HEK293 (cell line): ENCODE measurements around the gene C1orf35.
A peak's percentile ranks its signal among the peaks of the same experiment; 100 is the strongest.

ENCODE experiments used
- CTCF ChIA-PET: fragments of 350-600 bp; formaldehyde crosslinking; extraction: SDS; loops from one replicate; lab custom pipeline; 2021; ENCODE audit warnings: antibody characterized with exemption; lab: Yijun Ruan, JAX
- POLR2A ChIA-PET: fragments of 300-600 bp; formaldehyde crosslinking; extraction: SDS; loops from one replicate; lab custom pipeline; 2020; ENCODE audit warnings: antibody characterized with exemption, inconsistent platforms; lab: Yijun Ruan, JAX
- H3K27ac ChIP-seq: fragments of 200-500 bp; sonication (Bioruptor generic); 2 replicates; pipeline ENCODE4 v1.5.1; 2014; ENCODE audit warnings: low read depth, low read length, control low read depth, inconsistent platforms; ENCODE audit errors: extremely low read depth
- H3K36me3 ChIP-seq, 2 experiments: fragments of 200-500 bp in 1 of 2; sonication (Bioruptor generic) in 1 of 2; 1 replicate in 1 of 2; 2 replicates in 1 of 2; pipeline ENCODE4 v1.5.1; 2014 to 2017; ENCODE audit warnings: inconsistent platforms in 2 of 2, low read length in 2 of 2; ENCODE audit not compliant: control insufficient read depth in 2 of 2, insufficient read depth in 1 of 2
- H3K4me1 ChIP-seq: fragments of 200-500 bp; sonication (Bioruptor generic); 2 replicates; pipeline ENCODE4 v1.5.1; 2014; ENCODE audit warnings: mild to moderate bottlenecking, low read length, inconsistent platforms; ENCODE audit not compliant: control insufficient read depth, insufficient read depth
- H3K4me3 ChIP-seq: 2 replicates; pipeline ENCODE4 v1.5.1; 2011; ENCODE audit warnings: low read depth, mild to moderate bottlenecking, control low read depth, low read length, moderate library complexity
- H3K9me3 ChIP-seq: fragments of 200-500 bp; sonication (Bioruptor generic); 2 replicates; pipeline ENCODE4 v1.5.1; 2014; ENCODE audit warnings: low read depth, low read length, inconsistent platforms; ENCODE audit not compliant: control insufficient read depth, insufficient read depth
- GLIS1 ChIP-seq: fragments of 450-650 bp; formaldehyde crosslinking; IDR thresholded peaks from 2 replicates; pipeline ENCODE4 v1.5.1; 2016; ENCODE audit warnings: missing biosample characterization, missing genetic modification characterization
- KLF1 ChIP-seq: fragments of 450-650 bp; formaldehyde crosslinking; IDR thresholded peaks from 2 replicates; pipeline ENCODE4 v1.5.1; 2016; ENCODE audit warnings: missing biosample characterization, missing genetic modification characterization
- KLF8 ChIP-seq: fragments of 450-650 bp; formaldehyde crosslinking; IDR thresholded peaks from 2 replicates; pipeline ENCODE4 v1.5.1; 2016; ENCODE audit warnings: missing biosample characterization, missing genetic modification characterization
- SP2 ChIP-seq: fragments of 450-650 bp; formaldehyde crosslinking; IDR thresholded peaks from 2 replicates; pipeline ENCODE4 v1.5.1; 2016; ENCODE audit warnings: missing biosample characterization, missing genetic modification characterization
- YY1 ChIP-seq: fragments of 450-650 bp; formaldehyde crosslinking; IDR thresholded peaks from 2 replicates; pipeline ENCODE4 v1.5.1; 2018; ENCODE audit warnings: missing biosample characterization, missing genetic modification characterization
- ZBTB17 ChIP-seq: fragments of 450-650 bp; formaldehyde crosslinking; IDR thresholded peaks from 2 replicates; pipeline ENCODE4 v1.5.1; 2016; ENCODE audit warnings: missing biosample characterization, missing genetic modification characterization
- ZBTB48 ChIP-seq: fragments of 450-650 bp; formaldehyde crosslinking; IDR thresholded peaks from 2 replicates; pipeline ENCODE4 v1.5.1; 2016; ENCODE audit warnings: missing biosample characterization, missing genetic modification characterization
- ZNF302 ChIP-seq: fragments of 450-650 bp; formaldehyde crosslinking; IDR thresholded peaks from 2 replicates; pipeline ENCODE4 v1.5.1; 2016; ENCODE audit warnings: missing biosample characterization, missing genetic modification characterization, low read depth
- ZNF341 ChIP-seq: fragments of 450-650 bp; formaldehyde crosslinking; IDR thresholded peaks from 2 replicates; pipeline ENCODE4; 2016; ENCODE audit warnings: low read depth, missing biosample characterization, missing genetic modification characterization
- ZNF391 ChIP-seq: fragments of 450-650 bp; formaldehyde crosslinking; IDR thresholded peaks from 2 replicates; pipeline ENCODE4 v1.5.1; 2016; ENCODE audit warnings: low read depth, missing biosample characterization, missing genetic modification characterization, borderline replicate concordance
- ZNF501 ChIP-seq: fragments of 450-650 bp; formaldehyde crosslinking; IDR thresholded peaks from 2 replicates; pipeline ENCODE4 v1.5.1; 2016; ENCODE audit warnings: missing biosample characterization, missing genetic modification characterization
- ZNF660 ChIP-seq: fragments of 450-650 bp; IDR thresholded peaks from 2 replicates; pipeline ENCODE4 v1.5.1; 2018; ENCODE audit warnings: missing biosample characterization, mild to moderate bottlenecking, missing genetic modification characterization
- ZNF677 ChIP-seq: fragments of 450-650 bp; IDR thresholded peaks from 2 replicates; pipeline ENCODE4 v1.5.0; 2018; ENCODE audit warnings: missing biosample characterization, mild to moderate bottlenecking, missing genetic modification characterization, moderate library complexity
- ZSCAN23 ChIP-seq: fragments of 450-650 bp; formaldehyde crosslinking; IDR thresholded peaks from 2 replicates; pipeline ENCODE4 v1.5.1; 2016; ENCODE audit warnings: missing biosample characterization, missing genetic modification characterization
- ZSCAN4 ChIP-seq: fragments of 450-650 bp; formaldehyde crosslinking; IDR thresholded peaks from 2 replicates; pipeline ENCODE4 v1.5.1; 2017; ENCODE audit warnings: missing biosample characterization, missing genetic modification characterization
- TF ChIP-seq, protein P1 (sequence below): fragments of 450-650 bp; formaldehyde crosslinking; IDR thresholded peaks from 2 replicates; pipeline ENCODE4 v1.5.1; 2016; ENCODE audit warnings: missing biosample characterization, missing genetic modification characterization
- TF ChIP-seq, protein P2 (sequence below): fragments of 450-650 bp; formaldehyde crosslinking; IDR thresholded peaks from 2 replicates; pipeline ENCODE4 v1.5.1; 2016; ENCODE audit warnings: missing biosample characterization, missing genetic modification characterization
- TF ChIP-seq, protein P3 (sequence below): fragments of 450-650 bp; formaldehyde crosslinking; IDR thresholded peaks from 2 replicates; pipeline ENCODE4 v1.5.1; 2016; ENCODE audit warnings: missing biosample characterization, missing genetic modification characterization
- TF ChIP-seq, protein P4 (sequence below): fragments of 450-650 bp; formaldehyde crosslinking; IDR thresholded peaks from 2 replicates; pipeline ENCODE4 v1.5.1; 2016; ENCODE audit warnings: missing biosample characterization, missing genetic modification characterization
- TF ChIP-seq, protein P5 (sequence below): fragments of 450-650 bp; formaldehyde crosslinking; IDR thresholded peaks from 2 replicates; pipeline ENCODE4 v1.5.1; 2016; ENCODE audit warnings: missing biosample characterization, missing genetic modification characterization

Gene C1orf35

GRCh38 chr1:228151180-228151925 lies 48.2 kb upstream of the C1orf35 start (continued):
- TF ChIP-seq ZNF660 (tag by site-specific recombination) (no peak), ZSCAN4 (tag by site-specific recombination) (no peak), ZNF341 (tag by site-specific recombination) (peak; percentile 59; the same call in 1 of the 2 replicates), YY1 (no peak), ZBTB17 (tag by site-specific recombination) (no peak)
- TF ChIP-seq, protein P1, sequence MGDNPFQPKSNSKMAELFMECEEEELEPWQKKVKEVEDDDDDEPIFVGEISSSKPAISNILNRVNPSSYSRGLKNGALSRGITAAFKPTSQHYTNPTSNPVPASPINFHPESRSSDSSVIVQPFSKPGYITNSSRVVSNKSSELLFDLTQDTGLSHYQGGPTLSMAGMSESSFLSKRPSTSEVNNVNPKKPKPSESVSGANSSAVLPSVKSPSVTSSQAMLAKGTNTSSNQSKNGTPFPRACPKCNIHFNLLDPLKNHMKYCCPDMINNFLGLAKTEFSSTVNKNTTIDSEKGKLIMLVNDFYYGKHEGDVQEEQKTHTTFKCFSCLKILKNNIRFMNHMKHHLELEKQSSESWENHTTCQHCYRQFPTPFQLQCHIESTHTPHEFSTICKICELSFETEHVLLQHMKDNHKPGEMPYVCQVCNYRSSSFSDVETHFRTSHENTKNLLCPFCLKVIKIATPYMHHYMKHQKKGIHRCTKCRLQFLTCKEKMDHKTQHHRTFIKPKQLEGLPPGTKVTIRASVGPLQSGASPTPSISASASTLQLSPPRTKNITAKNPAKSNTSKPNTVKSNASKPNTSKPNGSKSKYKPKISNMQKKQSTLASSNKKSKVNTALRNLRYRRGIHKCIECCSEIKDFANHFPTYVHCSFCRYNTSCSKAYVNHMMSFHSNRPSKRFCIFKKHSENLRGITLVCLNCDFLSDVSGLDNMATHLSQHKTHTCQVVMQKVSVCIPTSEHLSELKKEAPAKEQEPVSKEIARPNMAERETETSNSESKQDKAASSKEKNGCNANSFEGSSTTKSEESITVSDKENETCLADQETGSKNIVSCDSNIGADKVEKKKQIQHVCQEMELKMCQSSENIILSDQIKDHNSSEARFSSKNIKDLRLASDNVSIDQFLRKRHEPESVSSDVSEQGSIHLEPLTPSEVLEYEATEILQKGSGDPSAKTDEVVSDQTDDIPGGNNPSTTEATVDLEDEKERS: no peak
- TF ChIP-seq, protein P2, sequence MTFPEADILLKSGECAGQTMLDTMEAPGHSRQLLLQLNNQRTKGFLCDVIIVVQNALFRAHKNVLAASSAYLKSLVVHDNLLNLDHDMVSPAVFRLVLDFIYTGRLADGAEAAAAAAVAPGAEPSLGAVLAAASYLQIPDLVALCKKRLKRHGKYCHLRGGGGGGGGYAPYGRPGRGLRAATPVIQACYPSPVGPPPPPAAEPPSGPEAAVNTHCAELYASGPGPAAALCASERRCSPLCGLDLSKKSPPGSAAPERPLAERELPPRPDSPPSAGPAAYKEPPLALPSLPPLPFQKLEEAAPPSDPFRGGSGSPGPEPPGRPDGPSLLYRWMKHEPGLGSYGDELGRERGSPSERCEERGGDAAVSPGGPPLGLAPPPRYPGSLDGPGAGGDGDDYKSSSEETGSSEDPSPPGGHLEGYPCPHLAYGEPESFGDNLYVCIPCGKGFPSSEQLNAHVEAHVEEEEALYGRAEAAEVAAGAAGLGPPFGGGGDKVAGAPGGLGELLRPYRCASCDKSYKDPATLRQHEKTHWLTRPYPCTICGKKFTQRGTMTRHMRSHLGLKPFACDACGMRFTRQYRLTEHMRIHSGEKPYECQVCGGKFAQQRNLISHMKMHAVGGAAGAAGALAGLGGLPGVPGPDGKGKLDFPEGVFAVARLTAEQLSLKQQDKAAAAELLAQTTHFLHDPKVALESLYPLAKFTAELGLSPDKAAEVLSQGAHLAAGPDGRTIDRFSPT: peak; percentile 36; the same call in 1 of the 2 replicates

- peaks cover 0 to 34% of the 10 kb centered on the region in 2 experiments; a peak in 1 of 3 replicates for H3K36me3 ChIP-seq
- ChIA-PET CTCF (interaction anchor here (1.2 to 2.7 kb wide), 2 partner anchors 15 to 151 kb away, joined by 3 to 14 read pairs; partner anchors contain the start of gene IBA57), POLR2A (interaction anchor here (1.8 to 9.6 kb wide), 2 partner anchors 10 to 13 kb away, joined by 8 to 82 read pairs; partner anchors contain the start of genes GUK1 and IBA57)
- H3K9me3 ChIP-seq: no peaks in the 10 kb centered on the region
- no peak overlapping the region for H3K27ac ChIP-seq
- H3K4me3 ChIP-seq: no peak overlapping the region
- H3K4me1 ChIP-seq: peaks cover 3% of the 10 kb centered on the region; the same call in 1 of the 2 replicates
- TF ChIP-seq, protein P3, sequence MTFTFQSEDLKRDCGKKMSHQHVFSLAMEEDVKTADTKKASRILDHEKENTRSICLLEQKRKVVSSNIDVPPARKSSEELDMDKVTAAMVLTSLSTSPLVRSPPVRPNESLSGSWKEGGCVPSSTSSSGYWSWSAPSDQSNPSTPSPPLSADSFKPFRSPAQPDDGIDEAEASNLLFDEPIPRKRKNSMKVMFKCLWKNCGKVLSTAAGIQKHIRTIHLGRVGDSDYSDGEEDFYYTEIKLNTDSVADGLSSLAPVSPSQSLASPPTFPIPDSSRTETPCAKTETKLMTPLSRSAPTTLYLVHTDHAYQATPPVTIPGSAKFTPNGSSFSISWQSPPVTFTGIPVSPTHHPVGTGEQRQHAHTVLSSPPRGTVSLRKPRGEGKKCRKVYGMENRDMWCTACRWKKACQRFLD (tag by site-specific recombination): no peak
- TF ChIP-seq ZNF677 (tag by site-specific recombination) (no peak), ZNF302 (no peak), KLF8 (peak; percentile 62; the same call in 1 of the 2 replicates), ZNF341 (tag by site-specific recombination) (peak; percentile 45; the same call in 1 of the 2 replicates), ZNF391 (tag by site-specific recombination) (no peak), GLIS1 (tag by site-specific recombination) (peak; percentile 92), KLF1 (peak; percentile 100), ZBTB48 (peak; percentile 59; the same call in 1 of the 2 replicates), ZNF501 (tag by site-specific recombination) (no peak), ZSCAN23 (tag by site-specific recombination) (no peak), SP2 (tag by site-specific recombination) (peak; percentile 15; the same call in 1 of the 2 replicates)
- TF ChIP-seq, protein P4, sequence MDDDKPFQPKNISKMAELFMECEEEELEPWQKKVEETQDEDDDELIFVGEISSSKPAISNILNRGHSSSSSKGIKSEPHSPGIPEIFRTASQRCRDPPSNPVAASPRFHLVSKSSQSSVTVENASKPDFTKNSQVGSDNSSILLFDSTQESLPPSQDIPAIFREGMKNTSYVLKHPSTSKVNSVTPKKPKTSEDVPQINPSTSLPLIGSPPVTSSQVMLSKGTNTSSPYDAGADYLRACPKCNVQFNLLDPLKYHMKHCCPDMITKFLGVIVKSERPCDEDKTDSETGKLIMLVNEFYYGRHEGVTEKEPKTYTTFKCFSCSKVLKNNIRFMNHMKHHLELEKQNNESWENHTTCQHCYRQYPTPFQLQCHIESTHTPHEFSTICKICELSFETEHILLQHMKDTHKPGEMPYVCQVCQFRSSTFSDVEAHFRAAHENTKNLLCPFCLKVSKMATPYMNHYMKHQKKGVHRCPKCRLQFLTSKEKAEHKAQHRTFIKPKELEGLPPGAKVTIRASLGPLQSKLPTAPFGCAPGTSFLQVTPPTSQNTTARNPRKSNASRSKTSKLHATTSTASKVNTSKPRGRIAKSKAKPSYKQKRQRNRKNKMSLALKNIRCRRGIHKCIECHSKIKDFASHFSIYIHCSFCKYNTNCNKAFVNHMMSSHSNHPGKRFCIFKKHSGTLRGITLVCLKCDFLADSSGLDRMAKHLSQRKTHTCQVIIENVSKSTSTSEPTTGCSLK (tag by site-specific recombination): no peak
- TF ChIP-seq, protein P5, sequence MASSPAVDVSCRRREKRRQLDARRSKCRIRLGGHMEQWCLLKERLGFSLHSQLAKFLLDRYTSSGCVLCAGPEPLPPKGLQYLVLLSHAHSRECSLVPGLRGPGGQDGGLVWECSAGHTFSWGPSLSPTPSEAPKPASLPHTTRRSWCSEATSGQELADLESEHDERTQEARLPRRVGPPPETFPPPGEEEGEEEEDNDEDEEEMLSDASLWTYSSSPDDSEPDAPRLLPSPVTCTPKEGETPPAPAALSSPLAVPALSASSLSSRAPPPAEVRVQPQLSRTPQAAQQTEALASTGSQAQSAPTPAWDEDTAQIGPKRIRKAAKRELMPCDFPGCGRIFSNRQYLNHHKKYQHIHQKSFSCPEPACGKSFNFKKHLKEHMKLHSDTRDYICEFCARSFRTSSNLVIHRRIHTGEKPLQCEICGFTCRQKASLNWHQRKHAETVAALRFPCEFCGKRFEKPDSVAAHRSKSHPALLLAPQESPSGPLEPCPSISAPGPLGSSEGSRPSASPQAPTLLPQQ (tag by site-specific recombination): peak; percentile 81
These were observed 47.5 kb upstream of the C1orf35 start for GRCh38 chr1:228150461-228151179.
